Fibroblast of lung (primary cell): ENCODE results near the gene GADL1.

Source experiments
- EZH2 ChIP-seq: IDR thresholded peaks from 2 replicates; pipeline ENCODE4 v1.5.1; 2012; ENCODE audit warnings: low read length, control low read depth, mild to moderate bottlenecking; ENCODE audit errors: missing control alignments
- TF ChIP-seq, protein P1 (sequence below), 2 donors: IDR thresholded peaks in 1 of 2; conservative IDR thresholded peaks in 1 of 2; 1 replicate in 1 of 2; 2 replicates in 1 of 2; pipeline ENCODE4 v1.5.1; 2011 to 2012; ENCODE audit warnings: low read length in 2 of 2, control low read depth in 1 of 2, inconsistent platforms in 1 of 2, low read depth in 1 of 2, mild to moderate bottlenecking in 1 of 2

DNA sequence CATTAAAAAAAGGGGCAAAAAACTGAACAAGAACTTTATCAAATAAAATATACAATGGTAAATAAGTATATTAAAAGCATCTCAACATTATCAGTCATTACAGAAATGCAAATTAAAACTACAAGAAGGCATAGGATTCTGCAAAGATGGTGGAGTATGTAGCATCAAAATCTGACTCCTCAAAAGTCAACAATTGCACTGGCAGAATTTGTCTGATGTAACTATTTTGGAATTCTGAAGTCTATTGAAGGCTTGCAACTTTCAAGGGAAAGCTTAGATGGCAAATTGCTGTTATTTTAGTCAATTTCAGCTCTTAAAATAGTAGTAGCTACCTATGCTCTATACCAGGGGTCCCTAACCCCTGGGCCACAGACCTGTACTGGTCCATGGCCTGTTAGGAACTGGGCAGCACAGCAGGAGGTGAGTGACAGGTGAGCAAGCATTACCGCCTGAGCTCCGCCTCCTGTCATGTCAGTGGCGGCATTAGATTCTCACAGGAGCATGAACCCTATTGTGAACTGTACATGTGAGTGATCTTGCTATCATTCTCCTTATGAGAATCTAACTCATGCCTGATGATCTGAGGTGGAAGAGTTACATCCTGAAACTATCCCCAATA, 180.5 kb downstream of the GADL1 start:
- TF ChIP-seq, protein P1, sequence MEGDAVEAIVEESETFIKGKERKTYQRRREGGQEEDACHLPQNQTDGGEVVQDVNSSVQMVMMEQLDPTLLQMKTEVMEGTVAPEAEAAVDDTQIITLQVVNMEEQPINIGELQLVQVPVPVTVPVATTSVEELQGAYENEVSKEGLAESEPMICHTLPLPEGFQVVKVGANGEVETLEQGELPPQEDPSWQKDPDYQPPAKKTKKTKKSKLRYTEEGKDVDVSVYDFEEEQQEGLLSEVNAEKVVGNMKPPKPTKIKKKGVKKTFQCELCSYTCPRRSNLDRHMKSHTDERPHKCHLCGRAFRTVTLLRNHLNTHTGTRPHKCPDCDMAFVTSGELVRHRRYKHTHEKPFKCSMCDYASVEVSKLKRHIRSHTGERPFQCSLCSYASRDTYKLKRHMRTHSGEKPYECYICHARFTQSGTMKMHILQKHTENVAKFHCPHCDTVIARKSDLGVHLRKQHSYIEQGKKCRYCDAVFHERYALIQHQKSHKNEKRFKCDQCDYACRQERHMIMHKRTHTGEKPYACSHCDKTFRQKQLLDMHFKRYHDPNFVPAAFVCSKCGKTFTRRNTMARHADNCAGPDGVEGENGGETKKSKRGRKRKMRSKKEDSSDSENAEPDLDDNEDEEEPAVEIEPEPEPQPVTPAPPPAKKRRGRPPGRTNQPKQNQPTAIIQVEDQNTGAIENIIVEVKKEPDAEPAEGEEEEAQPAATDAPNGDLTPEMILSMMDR (conservative IDR thresholded peaks at IDR 0.05 in 1 of 2, IDR thresholded peaks at IDR 0.05 in 1 of 2; ENCODE audit: low read depth in 1 of 2, low read length in 2 of 2) = no peak
- TF ChIP-seq EZH2 = no peak
